ENCODE results near the gene TTC9C.

The TTC9C gene

GRCh38 chr11:62755086-62755615, 26.9 kb downstream of the TTC9C start:
- TF ChIP-seq GATA2 (IDR thresholded peaks at IDR 0.05; ENCODE audit: low read depth, low read length) (no peak), GATA3 (IDR thresholded peaks at IDR 0.05; ENCODE audit: low read depth, low read length) (no peak)

GRCh38 chr11:62757846-62758788, 29.8 kb downstream of the TTC9C start:
- no peak for TF ChIP-seq GATA3 (IDR thresholded peaks at IDR 0.05; ENCODE audit: low read depth, low read length)
- no peak for TF ChIP-seq GATA2 (IDR thresholded peaks at IDR 0.05; ENCODE audit: low read depth, low read length)

- TF ChIP-seq GATA2 (IDR thresholded peaks at IDR 0.05; ENCODE audit: low read depth, low read length) = 0 out of 2 replicates have a peak, but pooled peaks have one; percentile 12
These were observed 32.6 kb downstream of the TTC9C start for GRCh38 chr11:62760867-62761227.

- no peak for TF ChIP-seq GATA3 (IDR thresholded peaks at IDR 0.05; ENCODE audit: low read depth, low read length)
- no peak for TF ChIP-seq GATA2 (IDR thresholded peaks at IDR 0.05; ENCODE audit: low read depth, low read length)
These were observed 42.5 kb downstream of the TTC9C start for GRCh38 chr11:62770778-62771143.

GRCh38 chr11:62771144-62772021, 43.1 kb downstream of the TTC9C start, which contains the start of gene TAF6L:
Gene TAF6L (plus strand): TSS chr11:62771396. CDS start chr11:62775784, 4,388 bp downstream.
- TF ChIP-seq GATA2 (IDR thresholded peaks at IDR 0.05; ENCODE audit: low read depth, low read length) (no peak), GATA3 (IDR thresholded peaks at IDR 0.05; ENCODE audit: low read depth, low read length) (no peak)

GRCh38 chr11:62774407-62774806, 46.1 kb downstream of the TTC9C start:
- no peak for TF ChIP-seq GATA2 (IDR thresholded peaks at IDR 0.05; ENCODE audit: low read depth, low read length)
- no peak for TF ChIP-seq GATA3 (IDR thresholded peaks at IDR 0.05; ENCODE audit: low read depth, low read length)

GRCh38 chr11:62775646-62776045, 47.4 kb downstream of the TTC9C start:
- no peak for TF ChIP-seq GATA3 (IDR thresholded peaks at IDR 0.05; ENCODE audit: low read depth, low read length)
- no peak for TF ChIP-seq GATA2 (IDR thresholded peaks at IDR 0.05; ENCODE audit: low read depth, low read length)

- TF ChIP-seq GATA2 (IDR thresholded peaks at IDR 0.05; ENCODE audit: low read depth, low read length) (no peak), GATA3 (IDR thresholded peaks at IDR 0.05; ENCODE audit: low read depth, low read length) (no peak)
These were observed 49.1 kb downstream of the TTC9C start for GRCh38 chr11:62777389-62777788.

GRCh38 chr11:62778441-62778840, 50.2 kb downstream of the TTC9C start:
- TF ChIP-seq GATA2 (IDR thresholded peaks at IDR 0.05; ENCODE audit: low read depth, low read length) (no peak), GATA3 (IDR thresholded peaks at IDR 0.05; ENCODE audit: low read depth, low read length) (no peak)

GRCh38 chr11:62782753-62783152, 54.5 kb downstream of the TTC9C start:
- no peak for TF ChIP-seq GATA2 (IDR thresholded peaks at IDR 0.05; ENCODE audit: low read depth, low read length)
- TF ChIP-seq GATA3 (IDR thresholded peaks at IDR 0.05; ENCODE audit: low read depth, low read length) = no peak

- TF ChIP-seq GATA3 (IDR thresholded peaks at IDR 0.05; ENCODE audit: low read depth, low read length) = no peak
- TF ChIP-seq GATA2 (IDR thresholded peaks at IDR 0.05; ENCODE audit: low read depth, low read length) = no peak
These were observed 58.2 kb downstream of the TTC9C start for GRCh38 chr11:62786318-62787004.

- TF ChIP-seq GATA3 (IDR thresholded peaks at IDR 0.05; ENCODE audit: low read depth, low read length) (no peak), GATA2 (IDR thresholded peaks at IDR 0.05; ENCODE audit: low read depth, low read length) (no peak)
These were observed 58.9 kb downstream of the TTC9C start, which contains the start of gene TMEM179B for GRCh38 chr11:62787005-62787759. Gene TMEM179B (plus strand): TSS chr11:62787402. CDS start chr11:62787432, 30 bp downstream.

All from SH-SY5Y (cell line).